Mesendoderm (in vitro differentiated cells): ENCODE results near the gene SPART.
A peak's percentile ranks its signal among the peaks of the same experiment; 100 is the strongest.
"Not testable (repeated sequence)": the region's sequence is repeated elsewhere in the genome, so short reads cannot be mapped to it uniquely, and the experiment has no call there.

Experiments used
- DNase-seq: peaks from one replicate; pipeline ENCODE4 v3.0.0; 2013
- H2AK5ac ChIP-seq: 2 replicates; pipeline ENCODE4 v1.6.1; 2013; ENCODE audit warnings: low read length, inconsistent platforms
- H2BK120ac ChIP-seq: 2 replicates; pipeline ENCODE4 v1.6.1; 2013; ENCODE audit warnings: low read depth, mild to moderate bottlenecking, low read length, moderate library complexity, mixed read lengths
- H2BK15ac ChIP-seq: replicated peaks from 2 replicates; pipeline ENCODE4 v1.6.1; 2013; ENCODE audit warnings: low read depth, mild to moderate bottlenecking, moderate library complexity
- H2BK5ac ChIP-seq: 2 replicates; pipeline ENCODE4 v1.6.1; 2013; ENCODE audit warnings: low read length, inconsistent platforms
- H3K18ac ChIP-seq: 2 replicates; pipeline ENCODE4 v1.6.1; 2013; ENCODE audit warnings: mild to moderate bottlenecking, low read length, mixed read lengths
- H3K23ac ChIP-seq: one replicate; pipeline ENCODE4 v1.6.1; 2013; ENCODE audit warnings: low read length
- H3K27ac ChIP-seq: 2 replicates; pipeline ENCODE4 v1.5.1; 2013; ENCODE audit warnings: low read depth, mild to moderate bottlenecking, inconsistent platforms, low read length, moderate library complexity
- H3K27me3 ChIP-seq: 2 replicates; pipeline ENCODE4 v1.6.1; 2013; ENCODE audit warnings: low read length, control low read depth, mild to moderate bottlenecking, inconsistent platforms; ENCODE audit not compliant: insufficient read depth, poor library complexity
- H3K36me3 ChIP-seq: 2 replicates; pipeline ENCODE4 v1.6.1; 2013; ENCODE audit warnings: low read length, inconsistent platforms; ENCODE audit not compliant: control insufficient read depth, insufficient read depth
- H3K4ac ChIP-seq: one replicate; pipeline ENCODE4 v1.6.1; 2013; ENCODE audit warnings: low read depth, mild to moderate bottlenecking, low read length, moderate library complexity
- H3K4me1 ChIP-seq: 2 replicates; pipeline ENCODE4 v1.6.1; 2013; ENCODE audit warnings: low read depth, low read length, inconsistent platforms; ENCODE audit not compliant: control insufficient read depth
- H3K4me2 ChIP-seq: 2 replicates; pipeline ENCODE4 v1.6.1; 2013; ENCODE audit warnings: low read length
- H3K4me3 ChIP-seq: 2 replicates; pipeline ENCODE4 v1.5.1; 2013; ENCODE audit warnings: mild to moderate bottlenecking, low read length
- H3K56ac ChIP-seq: one replicate; pipeline ENCODE4 v1.6.1; 2013; ENCODE audit warnings: low read length
- H3K79me1 ChIP-seq: 2 replicates; pipeline ENCODE4 v1.6.1; 2013; ENCODE audit warnings: low read length, inconsistent platforms
- H3K79me2 ChIP-seq: 2 replicates; pipeline ENCODE4 v1.6.1; 2013; ENCODE audit warnings: mild to moderate bottlenecking, low read length; ENCODE audit not compliant: control insufficient read depth, insufficient read depth
- H3K9ac ChIP-seq: 2 replicates; pipeline ENCODE4 v1.6.1; 2013; ENCODE audit warnings: low read length, inconsistent platforms
- H4K5ac ChIP-seq: one replicate; pipeline ENCODE4 v1.6.1; 2013; ENCODE audit warnings: low read length
- H4K8ac ChIP-seq: one replicate; pipeline ENCODE4 v1.6.1; 2013; ENCODE audit warnings: low read depth, mild to moderate bottlenecking, control low read depth, low read length, moderate library complexity
- WGBS: extraction: QIAGEN DNeasy Blood & Tissue Kit; methylation state at CpG from one replicate; pipeline ENCODE4 v1.1.7; 2013; ENCODE audit warnings: low lambda C conversion rate, missing lambda C conversion rate; ENCODE audit not compliant: insufficient coverage; ENCODE audit errors: extremely low coverage; 5-methylcytosine and 5-hydroxymethylcytosine counted together

Gene SPART

DNA sequence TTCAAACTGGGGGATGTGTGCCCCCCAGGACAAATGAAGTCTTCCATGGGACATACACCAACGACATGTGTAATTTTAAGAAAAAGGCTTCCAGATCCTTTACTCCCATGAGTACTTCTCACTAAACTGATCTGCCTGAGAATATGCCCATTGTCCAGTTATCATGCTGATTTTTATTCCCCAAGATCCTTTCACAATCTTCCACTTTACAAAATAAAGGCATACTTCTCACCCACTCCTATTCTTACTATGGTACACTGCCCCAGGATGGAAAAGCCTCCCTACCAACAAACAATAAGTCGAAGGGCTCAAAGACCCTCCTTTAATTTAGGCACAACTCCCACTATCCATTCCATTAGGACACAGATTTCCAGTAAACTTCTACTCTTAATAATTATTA lies 3.5 kb downstream of the SPART start:
- Histone ChIP-seq H3K18ac (peak overlapping the region; percentile 15), H4K5ac (no peak overlapping the region), H3K36me3 (no peaks in the 10 kb centered on the region), H3K27ac (no peak overlapping the region), H3K79me2 (peaks cover 27% of the 10 kb centered on the region), H3K79me1 (peaks cover 6% of the 10 kb centered on the region), H3K56ac (no peak overlapping the region), H2BK120ac (no peak overlapping the region), H2AK5ac (no peak overlapping the region), H3K23ac (no peak overlapping the region), H2BK5ac (no peak overlapping the region), H2BK15ac (no peak overlapping the region), H3K4ac (peak overlapping the region; percentile 9), H3K4me1 (peaks cover 9% of the 10 kb centered on the region), H3K9ac (no peak overlapping the region), H3K4me3 (no peak overlapping the region), H3K27me3 (no peaks in the 10 kb centered on the region), H4K8ac (no peak overlapping the region), H3K4me2 (no peak overlapping the region)
- DNase-seq, result no peak
- no CpG with 5 or more reads among the region's 2 CpGs for WGBS

DNA sequence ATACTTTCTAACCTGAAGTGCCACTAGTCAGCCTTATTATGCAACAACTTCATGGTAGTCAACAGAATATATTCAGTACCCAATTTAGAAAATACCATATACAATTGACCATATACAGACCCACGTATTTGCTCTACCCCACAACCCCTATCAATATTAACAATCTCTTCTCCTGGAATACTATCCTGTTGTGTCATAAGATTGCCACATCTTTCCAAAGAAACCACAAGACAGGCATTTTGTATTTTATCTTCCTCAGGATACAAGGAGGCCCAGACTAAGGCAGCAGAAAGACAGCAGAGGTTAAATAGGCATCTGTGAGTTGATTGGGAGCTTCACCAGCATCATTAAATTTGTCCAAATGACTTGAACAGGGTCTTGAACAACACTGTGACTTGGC lies 4.5 kb downstream of the SPART start:
- WGBS, result 100% methylated on average over 1 of the region's 1 CpG

DNA sequence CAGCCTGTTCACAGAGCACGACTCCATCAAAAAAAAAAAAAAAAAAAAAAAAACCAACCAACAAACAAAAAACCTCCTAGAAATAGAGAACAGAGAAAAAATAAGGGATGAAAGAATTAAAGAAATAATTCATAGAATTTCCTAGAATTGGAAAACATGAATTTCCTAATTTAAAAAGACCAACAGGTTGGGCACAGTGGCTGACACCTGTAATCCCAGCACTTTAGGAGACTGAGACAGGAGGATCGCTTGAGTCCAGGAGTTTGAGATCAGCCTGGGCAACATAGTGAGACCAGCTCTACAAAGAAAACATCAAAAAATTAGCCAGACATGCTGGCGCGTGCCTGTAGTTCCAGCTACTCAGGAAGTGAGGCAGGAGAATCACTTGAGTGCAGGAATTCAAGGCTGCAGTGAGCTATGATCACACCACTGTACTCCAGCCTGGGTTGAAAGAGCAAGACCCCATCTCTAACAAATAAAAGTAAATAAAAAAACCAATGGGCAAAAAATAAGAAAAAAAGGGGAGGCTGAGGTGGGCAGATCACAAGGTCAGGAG lies 6.5 kb downstream of the SPART start:
- Histone ChIP-seq H3K27me3 (no peaks in the 10 kb centered on the region), H4K8ac (peak overlapping the region; percentile 86), H3K9ac (no peak overlapping the region), H3K36me3 (no peaks in the 10 kb centered on the region), H3K27ac (no peak overlapping the region), H3K23ac (no peak overlapping the region), H3K79me2 (peaks cover 36% of the 10 kb centered on the region), H3K18ac (no peak overlapping the region), H4K5ac (no peak overlapping the region), H3K4me2 (no peak overlapping the region), H3K4ac (no peak overlapping the region), H2BK5ac (no peak overlapping the region), H3K4me3 (no peak overlapping the region), H3K4me1 (peaks cover 9% of the 10 kb centered on the region), H3K56ac (no peak overlapping the region), H2AK5ac (no peak overlapping the region), H2BK120ac (no peak overlapping the region), H3K79me1 (peaks cover 10% of the 10 kb centered on the region), H2BK15ac (no peak overlapping the region)
- WGBS, result no CpG with 5 or more reads among the region's 4 CpGs
- DNase-seq, result no peak

More for the DNA sequence above, 4.5 kb downstream of the SPART start:
- Histone ChIP-seq H3K4me2 (no peak overlapping the region), H3K36me3 (no peaks in the 10 kb centered on the region), H4K5ac (no peak overlapping the region), H3K4me1 (peaks cover 9% of the 10 kb centered on the region), H3K4me3 (no peak overlapping the region), H3K9ac (no peak overlapping the region), H3K79me1 (peaks cover 6% of the 10 kb centered on the region), H3K27me3 (no peaks in the 10 kb centered on the region), H2BK120ac (no peak overlapping the region), H3K4ac (no peak overlapping the region), H2BK15ac (no peak overlapping the region), H3K27ac (no peak overlapping the region), H2BK5ac (no peak overlapping the region), H3K79me2 (peaks cover 27% of the 10 kb centered on the region), H3K23ac (no peak overlapping the region), H3K18ac (no peak overlapping the region), H2AK5ac (no peak overlapping the region), H3K56ac (no peak overlapping the region), H4K8ac (no peak overlapping the region)
- DNase-seq, result no peak

DNA sequence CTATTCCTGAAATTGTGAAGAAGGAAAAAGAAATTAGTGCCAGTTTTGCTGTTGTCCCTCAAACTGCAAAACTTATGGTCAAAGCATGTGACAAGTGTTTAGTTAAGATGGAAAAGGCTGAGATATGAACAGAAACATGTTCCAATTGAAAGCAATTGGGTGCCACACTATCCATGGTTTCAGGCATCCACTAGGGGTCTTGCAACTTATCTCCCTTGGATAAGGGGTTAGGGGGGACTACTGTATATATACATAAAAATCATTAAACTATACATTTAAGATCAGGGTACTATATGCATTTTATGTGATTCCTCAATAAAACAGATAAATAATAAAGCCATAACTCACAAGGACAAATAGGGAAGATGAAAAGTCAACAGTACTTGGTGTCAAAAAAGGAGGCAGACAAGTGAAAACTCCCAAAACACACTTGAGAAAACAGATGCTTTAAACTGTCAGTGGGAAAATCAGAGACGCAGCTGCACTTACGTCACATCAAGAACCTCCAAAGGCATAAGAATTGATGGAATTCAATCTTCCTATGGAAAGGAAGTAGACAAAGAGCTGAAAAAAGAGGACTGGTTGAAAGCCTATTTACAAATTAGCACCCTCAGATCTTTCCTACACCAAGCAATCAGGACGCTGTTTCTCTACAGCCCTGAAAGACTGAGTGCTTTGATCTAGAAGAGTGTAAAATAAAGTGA lies 8.1 kb downstream of the SPART start:
- H3K79me2 ChIP-seq, result peaks cover 35% of the 10 kb centered on the region
- H2BK120ac ChIP-seq, result no peak overlapping the region
- H3K27ac ChIP-seq, result peak overlapping the region; percentile 40
- no peak overlapping the region for H3K23ac ChIP-seq
- H3K4ac ChIP-seq, result no peak overlapping the region
- peak; percentile 53 for DNase-seq
- no CpG with 5 or more reads among the region's 3 CpGs for WGBS
- no peak overlapping the region for H4K8ac ChIP-seq
- H2BK15ac ChIP-seq, result no peak overlapping the region
- no peak overlapping the region for H2AK5ac ChIP-seq
- H3K27me3 ChIP-seq, result no peaks in the 10 kb centered on the region
- peaks cover 7% of the 10 kb centered on the region for H3K4me1 ChIP-seq
- H2BK5ac ChIP-seq, result no peak overlapping the region
- no peak overlapping the region for H3K4me3 ChIP-seq
- H3K79me1 ChIP-seq, result peaks cover 12% of the 10 kb centered on the region
- H3K18ac ChIP-seq, result no peak overlapping the region
- no peaks in the 10 kb centered on the region for H3K36me3 ChIP-seq
- no peak overlapping the region for H3K56ac ChIP-seq
- peak overlapping the region; percentile 33 for H4K5ac ChIP-seq
- no peak overlapping the region for H3K9ac ChIP-seq
- H3K4me2 ChIP-seq, result no peak overlapping the region

DNA sequence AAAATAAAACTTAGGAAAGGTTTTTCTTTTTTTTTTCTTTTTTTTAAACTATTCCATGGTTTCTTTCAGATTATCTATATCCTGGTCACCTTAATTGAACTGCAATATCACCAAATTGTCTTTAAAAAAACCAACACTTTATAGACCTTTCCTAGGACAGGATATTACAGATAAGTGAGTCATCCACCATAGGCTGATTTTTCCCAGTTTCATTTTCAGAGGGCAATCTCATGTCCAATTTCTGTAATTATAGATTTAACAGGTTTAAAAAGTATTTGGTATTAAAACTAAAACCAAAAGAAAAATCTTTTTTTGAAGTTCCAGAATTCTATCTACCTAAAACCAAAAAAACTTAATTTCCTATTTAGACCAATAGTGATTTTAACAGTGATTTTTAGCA lies 13.2 kb downstream of the SPART start:
- no peak overlapping the region for H3K9ac ChIP-seq
- H3K4ac ChIP-seq, result no peak overlapping the region
- H3K27ac ChIP-seq, result no peak overlapping the region
- H3K36me3 ChIP-seq, result no peaks in the 10 kb centered on the region
- H3K4me1 ChIP-seq, result peaks cover 2% of the 10 kb centered on the region
- H3K23ac ChIP-seq, result no peak overlapping the region
- no peak overlapping the region for H3K4me3 ChIP-seq
- peaks cover 6% of the 10 kb centered on the region for H3K79me1 ChIP-seq
- H3K79me2 ChIP-seq, result peaks cover 18% of the 10 kb centered on the region
- H4K5ac ChIP-seq, result no peak overlapping the region
- H2AK5ac ChIP-seq, result no peak overlapping the region
- H2BK15ac ChIP-seq, result no peak overlapping the region
- no peak overlapping the region for H3K18ac ChIP-seq
- H3K4me2 ChIP-seq, result no peak overlapping the region
- H3K56ac ChIP-seq, result no peak overlapping the region
- no peak overlapping the region for H2BK5ac ChIP-seq
- no peak overlapping the region for H4K8ac ChIP-seq
- no peak for DNase-seq
- no peak overlapping the region for H2BK120ac ChIP-seq
- no peaks in the 10 kb centered on the region for H3K27me3 ChIP-seq

DNA sequence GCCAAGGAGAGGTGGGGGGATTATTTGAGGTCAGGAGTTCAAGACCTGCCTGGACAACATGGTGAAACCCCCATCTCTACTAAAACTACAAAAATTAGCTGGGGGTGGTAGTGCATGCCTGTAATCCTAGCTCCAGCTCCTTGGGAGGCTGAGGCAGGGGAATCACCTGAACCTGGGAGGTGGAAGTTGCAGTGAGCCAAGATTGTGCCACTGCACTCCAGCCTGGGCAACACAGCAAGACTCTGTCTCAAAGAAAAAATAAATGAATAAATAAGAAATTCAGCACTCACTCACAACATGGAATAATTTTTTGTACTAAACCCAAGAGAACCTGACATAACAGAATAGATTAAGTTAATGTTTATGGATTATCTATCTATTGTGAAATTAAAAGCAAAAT lies 13.9 kb downstream of the SPART start:
- H3K4ac ChIP-seq, H3K56ac ChIP-seq, H3K36me3 ChIP-seq, H3K4me3 ChIP-seq, H3K4me2 ChIP-seq, H3K79me1 ChIP-seq, H2BK15ac ChIP-seq, H2BK120ac ChIP-seq, H3K27me3 ChIP-seq, H3K27ac ChIP-seq, H2AK5ac ChIP-seq, H2BK5ac ChIP-seq, H4K8ac ChIP-seq, H4K5ac ChIP-seq, H3K9ac ChIP-seq, H3K23ac ChIP-seq, DNase-seq, H3K4me1 ChIP-seq: not testable (repeated sequence)
- Histone ChIP-seq H3K18ac (peak overlapping the region; percentile 60), H3K79me2 (peaks cover 16% of the 10 kb centered on the region)
